Ovary (tissue), 3 donors: ENCODE measurements around the gene ANO3.
"Not testable (repeated sequence)": the region's sequence is repeated elsewhere in the genome, so short reads cannot be mapped to it uniquely, and the experiment has no call there.

Experiments used
- CTCF ChIP-seq, 3 donors: fragments of 450-650 bp in 2 of 3; fragments of 200-600 bp in 1 of 3; IDR thresholded peaks; one replicate each; pipeline versions ENCODE4 v1.5.1 to v1.8.0; 2016 to 2022; ENCODE audit warnings: antibody characterized with exemption in 3 of 3, mild to moderate bottlenecking in 1 of 3
- POLR2A ChIP-seq: fragments of 450-650 bp; IDR thresholded peaks from one replicate; pipeline ENCODE4 v1.6.1; 2017; ENCODE audit warnings: antibody characterized with exemption, mild to moderate bottlenecking, moderate library complexity
- donor health status: DM: no; HTN: no; CAD: no.

GRCh38 chr11:26597049-26597689 is 265.2 kb downstream of the ANO3 start:
- TF ChIP-seq CTCF (IDR thresholded peaks at IDR 0.05); POLR2A: not testable (repeated sequence)
